H1 (cell line): ENCODE data around the gene CBX4.

ENCODE experiments used
- CHD1 ChIP-seq: IDR thresholded peaks from 2 replicates; pipeline ENCODE4 v1.6.1; 2012; ENCODE audit warnings: low read depth, low read length, improper control_type of control experiment
- EP300 ChIP-seq, 2 experiments: IDR thresholded peaks; 1 replicate in 1 of 2; 2 replicates in 1 of 2; pipeline ENCODE4 v1.6.1; 2011 to 2012; ENCODE audit warnings: low read depth in 2 of 2, low read length in 2 of 2, mild to moderate bottlenecking in 2 of 2, borderline replicate concordance in 1 of 2, inconsistent platforms in 1 of 2, moderate library complexity in 1 of 2
- MAFK ChIP-seq: IDR thresholded peaks from 2 replicates; pipeline ENCODE4 v1.6.1; 2012; ENCODE audit warnings: low read depth, mild to moderate bottlenecking, improper control_type of control experiment, low read length
- POLR2A ChIP-seq, 2 experiments: IDR thresholded peaks; 1 replicate in 1 of 2; 2 replicates in 1 of 2; pipeline ENCODE4 v1.6.1; 2011; ENCODE audit warnings: low read depth in 2 of 2, low read length in 2 of 2, mild to moderate bottlenecking in 2 of 2; ENCODE audit errors: control extremely low read depth in 1 of 2
- POU5F1 ChIP-seq: IDR thresholded peaks from 2 replicates; pipeline ENCODE4 v1.6.1; 2011; ENCODE audit warnings: low read depth, mild to moderate bottlenecking, low read length, moderate library complexity
- TF ChIP-seq, protein P1 (sequence below): IDR thresholded peaks from 2 replicates; pipeline ENCODE4 v1.6.1; 2011; ENCODE audit warnings: low read length, improper control_type of control experiment
- TF ChIP-seq, protein P2 (sequence below): IDR thresholded peaks from 2 replicates; pipeline ENCODE4 v1.6.1; 2012; ENCODE audit warnings: inconsistent platforms

DNA sequence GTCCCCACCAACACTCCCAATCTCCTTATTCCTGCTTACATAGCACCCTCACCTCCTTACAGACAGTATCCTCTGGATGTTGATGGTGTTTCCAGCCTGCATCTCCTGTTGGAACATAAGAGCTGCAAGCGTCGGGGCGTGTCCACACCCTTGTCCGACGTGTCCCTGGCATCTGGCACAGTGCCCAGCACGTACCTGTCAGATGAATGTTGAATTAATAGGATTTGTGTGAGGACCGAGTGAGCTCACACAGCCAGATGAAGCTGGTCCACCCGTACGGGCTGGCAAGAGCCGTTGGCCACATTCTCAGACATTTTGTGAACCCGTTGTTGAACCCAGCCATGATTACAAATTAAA lies 12.2 kb upstream of the CBX4 start:
- TF ChIP-seq, protein P1, sequence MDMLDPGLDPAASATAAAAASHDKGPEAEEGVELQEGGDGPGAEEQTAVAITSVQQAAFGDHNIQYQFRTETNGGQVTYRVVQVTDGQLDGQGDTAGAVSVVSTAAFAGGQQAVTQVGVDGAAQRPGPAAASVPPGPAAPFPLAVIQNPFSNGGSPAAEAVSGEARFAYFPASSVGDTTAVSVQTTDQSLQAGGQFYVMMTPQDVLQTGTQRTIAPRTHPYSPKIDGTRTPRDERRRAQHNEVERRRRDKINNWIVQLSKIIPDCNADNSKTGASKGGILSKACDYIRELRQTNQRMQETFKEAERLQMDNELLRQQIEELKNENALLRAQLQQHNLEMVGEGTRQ = no peak
- TF ChIP-seq, protein P2, sequence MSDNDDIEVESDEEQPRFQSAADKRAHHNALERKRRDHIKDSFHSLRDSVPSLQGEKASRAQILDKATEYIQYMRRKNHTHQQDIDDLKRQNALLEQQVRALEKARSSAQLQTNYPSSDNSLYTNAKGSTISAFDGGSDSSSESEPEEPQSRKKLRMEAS = no peak
- TF ChIP-seq EP300 (IDR thresholded peaks at IDR 0.05; ENCODE audit: borderline replicate concordance in 1 of 2, low read depth in 2 of 2, low read length in 2 of 2) (no peak), POLR2A (IDR thresholded peaks at IDR 0.05; ENCODE audit: control extremely low read depth in 1 of 2, low read depth in 2 of 2, low read length in 2 of 2) (no peak), POU5F1 (no peak), CHD1 (no peak), MAFK (no peak)
